AG10803 (cell line): ENCODE data around the gene CA9.
A peak's percentile ranks its signal among the peaks of the same experiment; 100 is the strongest.

ENCODE experiments used
- DNase-seq: peaks from one replicate; pipeline ENCODE4 v3.0.0; 2010; ENCODE audit warnings: low read depth
- H3K4me3 ChIP-seq: 2 replicates; pipeline ENCODE4 v1.5.1; 2011; ENCODE audit warnings: mild to moderate bottlenecking, low read length, control low read depth
- CTCF ChIP-seq: conservative IDR thresholded peaks from 2 replicates; pipeline ENCODE4 v1.5.1; 2011; ENCODE audit warnings: mild to moderate bottlenecking, low read length, control low read depth, inconsistent platforms

The CA9 gene

GRCh38 chr9:35680331-35681105 is 6.8 kb downstream of the CA9 start:
- H3K4me3 ChIP-seq, result no peak overlapping the region
- DNase-seq, result no peak
- TF ChIP-seq CTCF, result no peak

- H3K4me3 ChIP-seq, result no peak overlapping the region
- TF ChIP-seq CTCF, result no peak
- no peak for DNase-seq
These were observed 7.7 kb downstream of the CA9 start for GRCh38 chr9:35681341-35682002.

GRCh38 chr9:35682051-35682450 is 8.3 kb downstream of the CA9 start:
- DNase-seq, result no peak
- H3K4me3 ChIP-seq, result no peak overlapping the region
- no peak for TF ChIP-seq CTCF

GRCh38 chr9:35682520-35683315 is 9.0 kb downstream of the CA9 start:
- no peak for DNase-seq
- TF ChIP-seq CTCF, result no peak
- H3K4me3 ChIP-seq, result no peak overlapping the region

GRCh38 chr9:35683323-35683722 is 9.6 kb downstream of the CA9 start:
- DNase-seq, result no peak
- no peak for TF ChIP-seq CTCF
- no peak overlapping the region for H3K4me3 ChIP-seq

- TF ChIP-seq CTCF, result no peak
- no peak for DNase-seq
- peak overlapping the region; percentile 12; the same call in 1 of the 2 replicates for H3K4me3 ChIP-seq
These were observed 11.2 kb downstream of the CA9 start for GRCh38 chr9:35684921-35685320.
